Lower lobe of right lung (tissue), 2 donors: ENCODE measurements around the gene VPS37C. TPM values are rescaled to one million over a fixed set of nuclear protein-coding genes. Genes with fewer than 3 reads are reported as not detected.

Source experiments
- ATAC-seq, 2 donors: fragments of 200-7000 bp; cut with Tn5 transposase; one replicate each; pipeline ENCODE4 v1.9.1; 2020 to 2022; ENCODE audit warnings: mild to moderate bottlenecking in 2 of 2, moderate library complexity in 2 of 2
- DNase-seq: peaks from one replicate; pipeline ENCODE4 v3.0.0-alpha.2; 2020
- H3K27ac ChIP-seq: fragments of 200-600 bp; one replicate; pipeline ENCODE4 v1.8.0; 2022
- H3K27me3 ChIP-seq: fragments of 200-600 bp; one replicate; pipeline ENCODE4 v1.8.0; 2022; ENCODE audit warnings: low read depth
- H3K36me3 ChIP-seq: fragments of 200-600 bp; one replicate; pipeline ENCODE4 v1.8.0; 2022; ENCODE audit warnings: mild to moderate bottlenecking
- H3K4me1 ChIP-seq: fragments of 200-600 bp; one replicate; pipeline ENCODE4 v1.8.0; 2022
- H3K4me3 ChIP-seq: fragments of 200-600 bp; one replicate; pipeline ENCODE4 v1.8.0; 2022; ENCODE audit warnings: mild to moderate bottlenecking
- H3K9me3 ChIP-seq: fragments of 200-600 bp; one replicate; pipeline ENCODE4 v1.8.0; 2022
- CTCF ChIP-seq: fragments of 200-600 bp; IDR thresholded peaks from one replicate; pipeline ENCODE4 v1.8.0; 2022; ENCODE audit warnings: antibody characterized with exemption, mild to moderate bottlenecking
- intact Hi-C: fragments of 100-400 bp; cut with DNase I; formaldehyde crosslinking; loops from one replicate; pipeline ENCODE4 v1.11.0; 2022
- total RNA-seq: library from RNA; stranded (reverse); fragmentation: NEBNext Ultra II Directional; extraction: Animal tissue kit (Norgen Biotek cat#: 25700); gene quantifications from one replicate; pipeline ENCODE4 v1.2.1, GENCODE V29; 2021
- donor health status: DM: no; HTN: yes; CAD: no; lungs with severe emphysema.

The VPS37C gene
- total RNA-seq, 1 donor from 2014 or later: 39.7 TPM

DNA sequence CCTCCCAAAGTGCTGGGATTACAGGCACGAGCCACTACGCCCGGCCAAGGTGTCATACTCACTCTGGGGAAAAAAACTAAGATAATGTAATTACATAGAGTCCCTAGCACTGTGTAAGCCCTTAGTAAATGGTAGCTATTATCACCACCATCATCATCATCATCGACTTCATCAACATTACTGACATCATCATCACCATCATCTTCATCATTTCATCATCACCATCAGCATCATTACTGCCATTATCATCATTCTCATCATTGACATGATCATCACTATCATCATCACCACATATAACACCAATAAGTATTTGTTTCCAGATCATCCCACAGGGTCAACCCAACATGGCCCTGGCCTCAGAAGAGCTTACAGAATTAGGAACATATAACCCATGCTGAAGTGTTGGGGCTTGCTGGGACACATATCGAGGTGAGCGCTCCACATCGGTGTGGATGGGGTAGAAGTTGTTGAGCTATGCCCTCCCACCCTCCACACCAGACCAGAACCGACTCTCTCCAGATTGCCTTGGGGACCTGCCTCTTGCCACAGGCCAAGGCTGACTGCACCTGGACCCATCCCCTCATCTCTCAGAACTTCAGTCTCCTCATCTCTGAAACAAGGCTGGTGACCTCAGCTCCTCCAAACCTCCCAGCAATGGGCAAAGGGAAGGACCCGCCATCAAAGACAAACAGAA, 73.7 kb downstream of the VPS37C start:
- no peak for ATAC-seq
- no peak overlapping the region for H3K27ac ChIP-seq
- H3K27me3 ChIP-seq: no peaks in the 10 kb centered on the region
- intact Hi-C loops: no loop called here
- H3K36me3 ChIP-seq: no peaks in the 10 kb centered on the region
- H3K4me1 ChIP-seq: peaks cover 6% of the 10 kb centered on the region
- no peak for TF ChIP-seq CTCF
- no peaks in the 10 kb centered on the region for H3K9me3 ChIP-seq
- no peak overlapping the region for H3K4me3 ChIP-seq
- DNase-seq: no peak

DNA sequence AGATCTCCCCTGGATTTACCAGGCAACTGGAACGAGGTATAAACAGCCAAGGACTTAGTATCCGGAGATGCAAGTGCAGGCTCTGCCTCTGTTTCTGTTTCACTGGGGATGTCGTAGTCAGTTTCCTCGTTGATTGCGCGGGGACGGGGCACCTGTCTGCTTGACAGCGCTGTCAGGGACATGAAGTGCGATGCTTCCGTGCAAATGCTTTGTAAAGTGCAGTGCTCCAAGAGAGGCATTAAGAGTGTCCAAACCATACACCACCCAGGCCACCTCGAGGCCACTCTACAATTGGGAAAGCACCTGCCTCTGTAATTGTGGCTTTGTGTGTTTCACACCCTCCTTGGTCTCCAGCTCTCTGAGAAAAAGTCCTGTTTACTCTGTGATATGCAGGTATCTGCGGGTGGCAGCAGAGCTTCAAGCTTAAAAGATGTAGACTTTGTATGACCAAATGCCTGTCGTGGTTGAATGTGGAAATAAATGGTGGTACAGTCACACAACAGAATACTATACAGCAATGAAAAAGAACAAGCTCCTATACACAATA, 77.6 kb downstream of the VPS37C start:
- Histone ChIP-seq H3K9me3 (no peaks in the 10 kb centered on the region), H3K27me3 (no peaks in the 10 kb centered on the region), H3K27ac (peak overlapping the region; percentile 31), H3K36me3 (no peaks in the 10 kb centered on the region), H3K4me1 (peaks cover 12% of the 10 kb centered on the region), H3K4me3 (no peak overlapping the region)
- no peak for DNase-seq
- peak in 1 of 2 donors; percentile 19 for ATAC-seq
- intact Hi-C loops: no loop called here
- no peak for TF ChIP-seq CTCF

- Histone ChIP-seq H3K4me3 (no peak overlapping the region), H3K36me3 (no peaks in the 10 kb centered on the region), H3K27ac (peak overlapping the region; percentile 31), H3K4me1 (peaks cover 12% of the 10 kb centered on the region), H3K27me3 (no peaks in the 10 kb centered on the region), H3K9me3 (no peaks in the 10 kb centered on the region)
- TF ChIP-seq CTCF: no peak
- intact Hi-C loops: no loop called here
- ATAC-seq: no peak
- DNase-seq: no peak
Observed at GRCh38 chr11:61082931-61083531, 78.2 kb downstream of the VPS37C start.

DNA sequence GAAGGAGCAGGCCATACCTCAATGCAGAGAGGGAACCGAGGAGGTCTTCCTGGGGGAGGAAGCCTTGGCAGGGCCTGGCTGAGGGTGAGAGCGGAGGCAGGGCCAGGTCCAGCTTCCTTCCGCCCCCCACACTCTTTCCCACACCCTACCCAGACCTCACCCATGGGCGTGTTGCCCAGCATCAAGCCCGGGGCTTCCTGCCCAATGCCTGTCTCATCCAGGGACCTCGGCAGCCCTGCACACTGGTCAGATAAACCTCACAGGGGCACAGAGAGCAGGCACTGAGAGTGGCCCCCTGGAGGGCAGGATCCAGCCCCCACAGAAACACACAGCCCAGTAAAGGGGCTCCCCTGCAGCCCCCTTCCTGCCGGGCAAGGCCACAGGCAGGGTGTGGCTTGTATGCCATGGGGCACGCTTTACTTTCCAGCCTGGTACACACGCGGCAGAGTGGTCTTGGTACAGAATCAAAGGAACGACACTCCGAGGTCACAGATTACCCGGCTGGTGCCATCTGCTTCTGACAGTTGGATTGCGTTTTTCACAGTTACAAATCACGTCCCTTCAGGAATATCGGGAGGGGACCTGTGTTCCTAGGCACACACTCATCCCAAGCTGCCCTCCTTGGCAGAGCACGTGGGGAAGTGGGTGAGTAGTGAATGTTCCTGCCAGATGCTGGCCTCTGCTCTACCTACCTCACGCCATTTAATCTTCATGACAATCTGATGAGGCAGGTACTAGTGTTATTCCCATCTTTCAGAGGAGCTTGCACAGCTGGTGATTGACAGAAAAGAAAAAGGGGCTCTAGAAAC, 79.0 kb downstream of the VPS37C start:
- ATAC-seq: peak; percentile 12 to 43
- DNase-seq: no peak
- no peaks in the 10 kb centered on the region for H3K9me3 ChIP-seq
- no peak for TF ChIP-seq CTCF
- no peak overlapping the region for H3K27ac ChIP-seq
- peaks cover 12% of the 10 kb centered on the region for H3K4me1 ChIP-seq
- H3K4me3 ChIP-seq: no peak overlapping the region
- no peaks in the 10 kb centered on the region for H3K36me3 ChIP-seq
- intact Hi-C loops: no loop called here
- no peaks in the 10 kb centered on the region for H3K27me3 ChIP-seq

- Histone ChIP-seq H3K27ac (no peak overlapping the region), H3K36me3 (no peaks in the 10 kb centered on the region), H3K4me3 (no peak overlapping the region), H3K27me3 (no peaks in the 10 kb centered on the region), H3K9me3 (no peaks in the 10 kb centered on the region), H3K4me1 (peaks cover 12% of the 10 kb centered on the region)
- DNase-seq: no peak
- TF ChIP-seq CTCF: no peak
- no peak for ATAC-seq
- intact Hi-C loops: no loop called here
Observed at GRCh38 chr11:61080986-61081590, 80.1 kb downstream of the VPS37C start.
